ENCODE measurements around the gene DENND4C.
"Not testable (repeated sequence)": the region's sequence is repeated elsewhere in the genome, so short reads cannot be mapped to it uniquely, and the experiment has no call there.

DENND4C gene

GRCh38 chr9:19378164-19378563 is 147.7 kb downstream of the DENND4C start:
- ChIA-PET POLR2A (no interaction called here), CTCF (interaction anchor here (1.0 kb wide), 1 partner anchor 42 kb away, joined by 3 read pairs; no protein-coding TSS in a partner anchor)
- peak overlapping the region in 5 of 7 experiments; percentile 90 to 97 (median 94) for H3K4me3 ChIP-seq (ENCODE audit: control insufficient read depth in 1 of 7, extremely low read depth in 1 of 7, insufficient read depth in 4 of 7, low read depth in 2 of 7, low read length in 6 of 7)
- no peaks in the 10 kb centered on the region for H3K9me3 ChIP-seq (ENCODE audit: control extremely low read depth in 1 of 5, control insufficient read depth in 4 of 5, insufficient read depth in 2 of 5, low read depth in 1 of 5, low read length in 4 of 5)
- H3K27ac ChIP-seq (ENCODE audit: insufficient read depth in 1 of 2, low read depth in 1 of 2, low read length in 2 of 2, poor library complexity in 1 of 2, severe bottlenecking in 2 of 2), result peak overlapping the region in 1 of 2 experiments; percentile 96
- WGBS (ENCODE audit: insufficient coverage), result no CpG with 5 or more reads among the region's 4 CpGs
- H3K27me3 ChIP-seq (replicated peaks in 2 of 5; ENCODE audit: control insufficient read depth in 4 of 5, insufficient read depth in 5 of 5, low read length in 4 of 5), result no peaks in the 10 kb centered on the region
- H3K36me3 ChIP-seq (ENCODE audit: control insufficient read depth in 4 of 4, insufficient read depth in 4 of 4, low read length in 3 of 4), result peaks cover 2 to 65% (median 39%) of the 10 kb centered on the region in 4 experiments
- peaks cover 17 to 28% (median 23%) of the 10 kb centered on the region in 4 experiments for H3K4me1 ChIP-seq (ENCODE audit: control extremely low read depth in 1 of 4, control insufficient read depth in 4 of 4, insufficient read depth in 4 of 4, low read length in 3 of 4)
- DNase-seq, result no peak

- Histone ChIP-seq H3K9me3 (ENCODE audit: control extremely low read depth in 1 of 5, control insufficient read depth in 4 of 5, insufficient read depth in 2 of 5, low read depth in 1 of 5, low read length in 4 of 5) (no peaks in the 10 kb centered on the region), H3K27ac (ENCODE audit: insufficient read depth in 1 of 2, low read depth in 1 of 2, low read length in 2 of 2, poor library complexity in 1 of 2, severe bottlenecking in 2 of 2) (peak overlapping the region; percentile 93 to 96), H3K4me1 (ENCODE audit: control extremely low read depth in 1 of 4, control insufficient read depth in 4 of 4, insufficient read depth in 4 of 4, low read length in 3 of 4) (peaks cover 17 to 28% (median 23%) of the 10 kb centered on the region in 4 experiments), H3K27me3 (replicated peaks in 2 of 5; ENCODE audit: control insufficient read depth in 4 of 5, insufficient read depth in 5 of 5, low read length in 4 of 5) (no peaks in the 10 kb centered on the region), H3K36me3 (ENCODE audit: control insufficient read depth in 4 of 4, insufficient read depth in 4 of 4, low read length in 3 of 4) (peaks cover 2 to 60% (median 38%) of the 10 kb centered on the region in 4 experiments), H3K4me3 (ENCODE audit: control insufficient read depth in 1 of 7, extremely low read depth in 1 of 7, insufficient read depth in 4 of 7, low read depth in 2 of 7, low read length in 6 of 7) (peak overlapping the region in 6 of 7 experiments; percentile 81 to 97 (median 93))
- CTCF ChIA-PET, result no interaction called here
- 61% methylated on average over 6 of the region's 7 CpGs for WGBS (ENCODE audit: insufficient coverage)
- no peak for DNase-seq
- POLR2A ChIA-PET, result no interaction called here
These were observed 148.2 kb downstream of the DENND4C start for GRCh38 chr9:19378647-19379046.

GRCh38 chr9:19379283-19379682 is 148.8 kb downstream of the DENND4C start:
- no peak for DNase-seq
- POLR2A ChIA-PET, result interaction anchor here (0.6 to 1.6 kb wide), 3 partner anchors 29 to 1644 kb away, joined by 3 to 4 read pairs (median 3); partner anchors contain the start of gene ACER2
- H3K27me3 ChIP-seq (replicated peaks in 2 of 5; ENCODE audit: control insufficient read depth in 4 of 5, insufficient read depth in 5 of 5, low read length in 4 of 5), result no peaks in the 10 kb centered on the region
- peak overlapping the region; percentile 93 to 96 for H3K27ac ChIP-seq (ENCODE audit: insufficient read depth in 1 of 2, low read depth in 1 of 2, low read length in 2 of 2, poor library complexity in 1 of 2, severe bottlenecking in 2 of 2)
- no peaks in the 10 kb centered on the region for H3K9me3 ChIP-seq (ENCODE audit: control extremely low read depth in 1 of 5, control insufficient read depth in 4 of 5, insufficient read depth in 2 of 5, low read depth in 1 of 5, low read length in 4 of 5)
- CTCF ChIA-PET, result no interaction called here
- H3K4me3 ChIP-seq (ENCODE audit: control insufficient read depth in 1 of 7, extremely low read depth in 1 of 7, insufficient read depth in 4 of 7, low read depth in 2 of 7, low read length in 6 of 7), result peak overlapping the region in 6 of 7 experiments; percentile 81 to 97 (median 93)
- H3K36me3 ChIP-seq (ENCODE audit: control insufficient read depth in 4 of 4, insufficient read depth in 4 of 4, low read length in 3 of 4), result peaks cover 2 to 54% (median 35%) of the 10 kb centered on the region in 4 experiments
- H3K4me1 ChIP-seq (ENCODE audit: control extremely low read depth in 1 of 4, control insufficient read depth in 4 of 4, insufficient read depth in 4 of 4, low read length in 3 of 4), result peaks cover 17 to 28% (median 23%) of the 10 kb centered on the region in 4 experiments
- 32% methylated on average over 4 of the region's 12 CpGs for WGBS (ENCODE audit: insufficient coverage)

GRCh38 chr9:19379697-19380046 is 149.2 kb downstream of the DENND4C start:
- POLR2A ChIA-PET, result interaction anchor here (0.6 to 1.6 kb wide), 5 partner anchors 29 to 86 kb away, joined by 3 to 5 read pairs (median 4); partner anchors contain the start of gene ACER2
- CTCF ChIA-PET, result interaction anchor here (0.6 to 0.7 kb wide), 2 partner anchors 11 to 76 kb away, joined by 3 read pairs; no protein-coding TSS in a partner anchor
- H3K27me3 ChIP-seq (replicated peaks in 2 of 5; ENCODE audit: control insufficient read depth in 4 of 5, insufficient read depth in 5 of 5, low read length in 4 of 5), result no peaks in the 10 kb centered on the region
- peak; percentile 28 to 60 (median 46) for DNase-seq
- peaks cover 17 to 28% (median 23%) of the 10 kb centered on the region in 4 experiments for H3K4me1 ChIP-seq (ENCODE audit: control extremely low read depth in 1 of 4, control insufficient read depth in 4 of 4, insufficient read depth in 4 of 4, low read length in 3 of 4)
- H3K9me3 ChIP-seq (ENCODE audit: control extremely low read depth in 1 of 5, control insufficient read depth in 4 of 5, insufficient read depth in 2 of 5, low read depth in 1 of 5, low read length in 4 of 5), result no peaks in the 10 kb centered on the region
- H3K27ac ChIP-seq (ENCODE audit: insufficient read depth in 1 of 2, low read depth in 1 of 2, low read length in 2 of 2, poor library complexity in 1 of 2, severe bottlenecking in 2 of 2), result peak overlapping the region; percentile 93 to 96
- peak overlapping the region; percentile 76 to 97 (median 92) for H3K4me3 ChIP-seq (ENCODE audit: control insufficient read depth in 1 of 7, extremely low read depth in 1 of 7, insufficient read depth in 4 of 7, low read depth in 2 of 7, low read length in 6 of 7)
- WGBS (ENCODE audit: insufficient coverage), result 0% methylated on average over 29 of the region's 30 CpGs
- peaks cover 2 to 50% (median 33%) of the 10 kb centered on the region in 4 experiments for H3K36me3 ChIP-seq (ENCODE audit: control insufficient read depth in 4 of 4, insufficient read depth in 4 of 4, low read length in 3 of 4)

- DNase-seq, result no peak
- ChIA-PET CTCF (no interaction called here), POLR2A (interaction anchor here (1.0 to 1.4 kb wide), 2 partner anchors 28 to 85 kb away, joined by 3 read pairs; partner anchors contain the start of gene ACER2)
- Histone ChIP-seq H3K4me1 (ENCODE audit: control extremely low read depth in 1 of 4, control insufficient read depth in 4 of 4, insufficient read depth in 4 of 4, low read length in 3 of 4) (peaks cover 17 to 28% (median 23%) of the 10 kb centered on the region in 4 experiments), H3K36me3 (ENCODE audit: control insufficient read depth in 4 of 4, insufficient read depth in 4 of 4, low read length in 3 of 4) (peaks cover 2 to 39% (median 25%) of the 10 kb centered on the region in 4 experiments), H3K4me3 (ENCODE audit: control insufficient read depth in 1 of 7, extremely low read depth in 1 of 7, insufficient read depth in 4 of 7, low read depth in 2 of 7, low read length in 6 of 7) (peak overlapping the region; percentile 76 to 97 (median 92)), H3K9me3 (ENCODE audit: control extremely low read depth in 1 of 5, control insufficient read depth in 4 of 5, insufficient read depth in 2 of 5, low read depth in 1 of 5, low read length in 4 of 5) (no peaks in the 10 kb centered on the region), H3K27me3 (replicated peaks in 2 of 5; ENCODE audit: control insufficient read depth in 4 of 5, insufficient read depth in 5 of 5, low read length in 4 of 5) (no peaks in the 10 kb centered on the region), H3K27ac (ENCODE audit: insufficient read depth in 1 of 2, low read depth in 1 of 2, low read length in 2 of 2, poor library complexity in 1 of 2, severe bottlenecking in 2 of 2) (peak overlapping the region; percentile 93 to 96)
- 20% methylated on average over 1 of the region's 6 CpGs for WGBS (ENCODE audit: insufficient coverage)
These were observed 150.3 kb downstream of the DENND4C start for GRCh38 chr9:19380826-19381075.

- Histone ChIP-seq H3K27ac (ENCODE audit: insufficient read depth in 1 of 2, low read depth in 1 of 2, low read length in 2 of 2, poor library complexity in 1 of 2, severe bottlenecking in 2 of 2) (no peak overlapping the region), H3K36me3 (ENCODE audit: control insufficient read depth in 4 of 4, insufficient read depth in 4 of 4, low read length in 3 of 4) (peaks cover 2 to 30% (median 17%) of the 10 kb centered on the region in 4 experiments), H3K4me3 (ENCODE audit: control insufficient read depth in 1 of 7, extremely low read depth in 1 of 7, insufficient read depth in 4 of 7, low read depth in 2 of 7, low read length in 6 of 7) (no peak overlapping the region), H3K4me1 (ENCODE audit: control extremely low read depth in 1 of 4, control insufficient read depth in 4 of 4, insufficient read depth in 4 of 4, low read length in 3 of 4) (peaks cover 17 to 28% (median 23%) of the 10 kb centered on the region in 4 experiments), H3K27me3 (replicated peaks in 2 of 5; ENCODE audit: control insufficient read depth in 4 of 5, insufficient read depth in 5 of 5, low read length in 4 of 5) (no peaks in the 10 kb centered on the region), H3K9me3 (ENCODE audit: control extremely low read depth in 1 of 5, control insufficient read depth in 4 of 5, insufficient read depth in 2 of 5, low read depth in 1 of 5, low read length in 4 of 5) (no peaks in the 10 kb centered on the region)
- ChIA-PET CTCF (no interaction called here), POLR2A (no interaction called here)
- peak in 1 of 3 donors; percentile 23 for DNase-seq
- 100% methylated on average over 2 of the region's 2 CpGs for WGBS (ENCODE audit: insufficient coverage)
These were observed 151.2 kb downstream of the DENND4C start for GRCh38 chr9:19381656-19382055.

- CTCF ChIA-PET, result not testable (repeated sequence)
- WGBS (ENCODE audit: insufficient coverage), result 97% methylated on average over 13 of the region's 14 CpGs
These were observed 154.7 kb downstream of the DENND4C start for GRCh38 chr9:19385212-19385611.

More at GRCh38 chr9:19385212-19385611, 154.7 kb downstream of the DENND4C start:
- H3K4me3 ChIP-seq (ENCODE audit: control insufficient read depth in 1 of 7, extremely low read depth in 1 of 7, insufficient read depth in 4 of 7, low read depth in 2 of 7, low read length in 6 of 7); H3K27ac ChIP-seq (ENCODE audit: insufficient read depth in 1 of 2, low read depth in 1 of 2, low read length in 2 of 2, poor library complexity in 1 of 2, severe bottlenecking in 2 of 2); H3K27me3 ChIP-seq (replicated peaks in 2 of 5; ENCODE audit: control insufficient read depth in 4 of 5, insufficient read depth in 5 of 5, low read length in 4 of 5); POLR2A ChIA-PET; H3K4me1 ChIP-seq (ENCODE audit: control extremely low read depth in 1 of 4, control insufficient read depth in 4 of 4, insufficient read depth in 4 of 4, low read length in 3 of 4); H3K9me3 ChIP-seq (ENCODE audit: control extremely low read depth in 1 of 5, control insufficient read depth in 4 of 5, insufficient read depth in 2 of 5, low read depth in 1 of 5, low read length in 4 of 5); H3K36me3 ChIP-seq (ENCODE audit: control insufficient read depth in 4 of 4, insufficient read depth in 4 of 4, low read length in 3 of 4): not testable (repeated sequence)
- peak in 2 of 3 donors; percentile 53 to 63 for DNase-seq
